UCSD-AML1 (cell line): Measurements from ENCODE around the gene TXNDC17.
A peak's percentile ranks its signal among the peaks of the same experiment; 100 is the strongest.
"Not testable (repeated sequence)": the region's sequence is repeated elsewhere in the genome, so short reads cannot be mapped to it uniquely, and the experiment has no call there.

Source experiments
- DNase-seq: peaks from one replicate; lab custom pipeline; 2025; ENCODE audit not compliant: unreplicated experiment; lab: John Stamatoyannopoulos, UW

Gene TXNDC17

GRCh38 chr17:6660101-6660500, 19.2 kb downstream of the TXNDC17 start:
- DNase-seq: no peak

GRCh38 chr17:6660805-6661463, 20.1 kb downstream of the TXNDC17 start:
- peak; percentile 54 for DNase-seq

DNA sequence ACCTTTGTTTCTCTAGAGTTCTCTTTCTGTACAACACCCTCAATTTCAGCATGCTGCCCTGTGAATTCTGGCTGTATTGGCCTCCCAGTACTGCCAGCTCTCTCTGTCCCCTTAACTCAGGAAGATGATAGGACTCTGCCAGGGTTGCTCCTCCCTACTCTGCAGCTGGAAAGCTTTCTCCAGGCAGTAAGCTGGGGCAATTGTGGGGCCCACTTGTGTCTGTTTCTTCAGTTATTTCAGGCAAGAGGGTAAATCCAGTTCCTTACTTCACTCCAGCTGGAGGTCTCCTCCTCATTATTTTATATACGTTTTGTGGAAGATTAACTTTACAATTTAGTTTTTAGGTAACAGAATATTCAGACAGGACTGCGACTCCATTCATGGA, 20.6 kb downstream of the TXNDC17 start:
- no peak for DNase-seq

DNA sequence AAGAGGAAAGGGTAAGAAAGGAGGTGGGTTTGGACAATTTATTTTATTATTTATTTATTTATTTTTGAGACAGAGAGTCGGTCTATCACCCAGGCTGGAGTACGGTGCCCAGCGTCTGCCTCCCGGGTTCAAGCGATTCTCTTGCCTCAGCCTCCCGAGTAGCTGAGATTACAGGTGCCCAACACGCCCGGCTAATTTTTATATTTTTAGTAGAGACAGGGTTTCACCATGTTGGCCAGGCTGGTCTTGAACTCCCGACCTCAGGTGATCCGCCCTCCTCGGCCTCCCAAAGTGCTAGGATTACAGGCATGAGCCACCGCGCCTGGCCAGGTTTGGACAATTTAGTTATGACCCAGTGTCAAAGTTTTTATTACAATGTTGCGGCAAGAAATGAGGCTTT, 22.3 kb downstream of the TXNDC17 start:
- not testable (repeated sequence) for DNase-seq

- peak; percentile 67 for DNase-seq
Observed at GRCh38 chr17:6666077-6666521, 25.2 kb downstream of the TXNDC17 start.

DNA sequence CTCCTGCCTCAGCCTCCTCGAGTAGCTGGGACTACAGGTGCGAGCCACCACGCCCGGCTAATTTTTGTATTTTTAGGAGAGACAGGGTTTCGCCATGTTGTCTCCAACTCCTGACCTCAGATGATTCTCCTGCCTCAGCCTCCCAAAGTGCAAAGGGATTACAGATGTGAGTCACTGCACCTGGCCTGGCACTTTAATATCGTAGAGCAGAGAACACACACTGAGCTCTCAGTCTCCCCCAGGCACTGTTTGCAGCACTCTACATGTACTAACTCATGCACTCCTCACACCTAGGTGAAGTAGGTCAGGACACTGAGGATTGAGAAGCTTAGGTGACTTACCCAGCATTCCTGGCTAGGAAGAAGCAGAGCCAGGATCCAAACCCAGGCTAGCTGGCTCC, 25.7 kb downstream of the TXNDC17 start:
- DNase-seq: no peak

DNA sequence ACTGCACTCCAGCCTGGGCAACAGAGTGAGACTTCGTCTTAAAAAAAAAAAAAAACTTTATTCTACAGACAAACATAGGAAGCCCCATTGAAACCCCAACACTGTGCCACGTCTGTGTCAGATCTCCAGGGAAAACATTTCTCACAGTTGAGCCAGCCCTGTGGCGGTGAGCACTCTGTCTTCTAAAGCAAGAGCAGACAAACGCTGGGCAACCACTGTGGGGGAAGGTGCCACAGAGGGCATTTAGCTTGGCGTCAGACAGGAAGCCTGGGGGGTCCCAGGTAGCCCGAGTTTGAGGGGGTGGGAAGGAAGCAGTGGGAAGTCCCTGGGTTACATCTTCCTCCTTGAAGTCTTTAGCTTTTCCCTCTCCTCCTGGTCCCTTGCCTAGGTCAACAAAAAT, 26.7 kb downstream of the TXNDC17 start:
- no peak for DNase-seq

DNA sequence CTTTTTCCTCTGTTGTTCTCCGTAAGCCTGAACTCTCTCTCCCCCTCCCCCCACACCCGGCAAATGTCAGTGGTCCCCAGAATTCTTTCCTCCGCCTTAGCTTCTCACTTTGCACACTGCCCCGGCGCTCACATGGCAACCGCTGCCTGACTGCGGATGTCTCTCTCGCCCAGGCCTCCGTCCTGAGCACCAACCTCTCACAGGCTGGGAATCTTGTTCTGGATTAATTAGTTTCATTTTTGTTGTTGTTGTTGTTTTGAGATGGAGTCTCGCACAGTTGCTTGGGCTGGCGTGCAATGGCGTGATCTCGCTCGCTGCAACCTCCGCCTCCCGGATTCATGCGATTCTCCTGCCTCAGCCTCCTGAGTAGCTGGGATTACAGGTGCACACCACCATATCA, 27.4 kb downstream of the TXNDC17 start:
- no peak for DNase-seq

GRCh38 chr17:6668727-6669425, 28.0 kb downstream of the TXNDC17 start:
- no peak for DNase-seq

- no peak for DNase-seq
Observed at GRCh38 chr17:6669479-6670212, 28.8 kb downstream of the TXNDC17 start.

GRCh38 chr17:6670571-6670970, 29.7 kb downstream of the TXNDC17 start:
- no peak for DNase-seq

DNA sequence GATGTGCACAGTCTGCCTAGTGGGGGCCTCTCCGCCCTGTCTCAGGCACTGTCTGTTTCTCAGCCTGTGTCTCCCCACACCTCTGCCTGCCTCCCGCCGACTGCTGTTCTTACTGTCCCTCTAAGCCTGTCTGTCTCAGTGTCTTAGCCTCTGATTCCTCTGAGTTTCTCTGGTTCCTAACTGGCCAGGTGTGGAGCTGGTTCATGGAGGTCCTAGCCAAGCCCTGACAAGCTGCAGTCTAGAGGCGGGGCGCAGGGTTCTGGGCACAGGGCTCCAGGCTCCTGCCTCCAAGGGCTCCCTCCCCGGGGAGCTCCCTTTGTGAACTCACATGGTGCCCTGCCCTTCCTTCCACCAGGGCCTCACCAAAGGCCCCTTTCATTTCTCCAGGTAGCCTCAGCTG, 30.1 kb downstream of the TXNDC17 start:
- DNase-seq: no peak

- no peak for DNase-seq
Observed at GRCh38 chr17:6671431-6671830, 30.6 kb downstream of the TXNDC17 start.

GRCh38 chr17:6674586-6674985, 33.7 kb downstream of the TXNDC17 start:
- DNase-seq: no peak

DNA sequence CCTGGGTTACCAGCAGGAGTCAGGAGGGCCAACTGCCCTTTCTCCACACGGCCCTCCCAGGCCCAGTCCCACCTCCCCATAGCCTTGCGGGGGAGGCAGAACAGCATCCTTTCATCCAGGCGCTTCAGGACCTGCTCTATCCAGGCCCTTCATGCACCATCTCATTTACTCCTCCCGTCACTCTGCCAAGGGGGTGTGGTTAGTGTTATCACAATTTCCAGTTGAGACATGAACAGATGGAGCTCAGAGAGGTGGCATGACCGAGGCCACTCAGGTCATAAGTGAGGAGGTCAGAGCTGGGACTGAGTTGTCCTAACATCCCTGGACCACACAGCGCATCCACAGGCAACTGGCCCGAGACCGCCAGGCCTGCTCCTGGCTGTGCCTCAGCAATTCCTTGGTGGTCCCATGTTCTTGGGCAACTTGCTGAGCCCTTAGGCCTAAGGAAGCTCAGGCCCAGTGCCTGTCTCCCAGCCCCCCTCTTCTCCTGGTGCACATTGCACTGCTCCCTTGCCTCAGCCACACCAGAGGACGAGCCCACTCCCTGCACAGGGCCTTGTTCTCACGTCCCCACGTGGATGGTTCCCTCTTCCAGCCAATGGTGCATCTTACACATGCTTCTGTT, 34.5 kb downstream of the TXNDC17 start:
- no peak for DNase-seq

- DNase-seq: no peak
Observed at GRCh38 chr17:6676802-6677157, 35.9 kb downstream of the TXNDC17 start.

DNA sequence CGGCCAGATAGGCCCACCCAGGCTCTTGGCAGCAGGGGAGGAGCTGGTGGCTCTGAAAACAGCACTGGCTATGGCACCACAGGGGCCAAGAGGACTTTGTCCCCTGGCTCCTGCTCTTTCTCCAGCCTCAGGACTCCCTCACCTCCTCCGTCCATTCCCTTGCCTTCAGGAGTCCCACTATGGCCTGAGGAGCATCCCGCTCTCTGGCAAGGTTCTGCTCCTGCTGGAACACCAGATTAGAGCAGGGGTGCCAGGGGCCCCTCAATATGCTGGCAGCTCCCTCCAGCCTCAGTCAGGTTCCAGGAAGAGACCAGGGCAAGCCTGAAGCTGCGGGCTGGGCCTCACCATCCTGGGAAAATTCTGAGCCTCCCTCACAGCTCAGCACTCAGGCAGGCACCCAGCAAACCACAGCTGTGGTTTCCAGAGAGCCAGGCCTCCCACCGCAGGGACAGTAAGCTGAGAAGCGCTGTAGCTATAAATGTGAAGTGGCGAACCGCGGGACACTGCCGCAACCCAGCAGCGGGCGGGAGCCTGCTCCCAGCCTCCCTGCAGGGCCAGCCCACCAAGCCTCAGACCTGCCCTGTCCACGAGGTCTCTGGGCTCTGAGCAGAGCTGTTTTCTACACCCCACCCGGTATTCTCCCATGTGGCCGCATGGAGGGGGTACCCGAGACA, 36.4 kb downstream of the TXNDC17 start:
- peak; percentile 44 for DNase-seq

- DNase-seq: no peak
Observed at GRCh38 chr17:6677946-6678345, 37.1 kb downstream of the TXNDC17 start.

DNA sequence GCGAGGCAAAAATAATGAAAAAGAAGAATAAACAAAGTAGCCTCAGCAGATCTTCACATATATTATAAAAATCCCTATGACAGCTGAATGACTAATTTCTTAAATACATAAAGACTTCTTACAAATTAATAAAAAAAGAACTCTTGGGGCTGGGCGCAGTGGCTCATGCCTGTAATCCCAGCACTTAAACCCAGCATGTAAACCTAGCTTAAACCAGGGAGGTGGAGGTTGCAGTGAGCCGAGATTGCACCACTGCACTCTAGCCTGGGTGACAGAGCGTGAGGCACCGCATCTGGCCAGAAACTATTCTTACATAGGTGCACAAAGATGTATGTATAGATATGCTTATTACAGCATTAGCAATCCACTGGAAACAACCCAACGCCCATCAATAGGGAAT, 38.4 kb downstream of the TXNDC17 start:
- DNase-seq: no peak

- DNase-seq: no peak
Observed at GRCh38 chr17:6681176-6681575, 40.3 kb downstream of the TXNDC17 start.

GRCh38 chr17:6681671-6682070, 40.8 kb downstream of the TXNDC17 start:
- DNase-seq: no peak
